HepG2 (cell line): Measurements from ENCODE around the gene IQCE. TPM values are rescaled to one million over a fixed set of nuclear protein-coding genes. Genes with fewer than 3 reads are reported as not detected.
A peak's percentile ranks its signal among the peaks of the same experiment; 100 is the strongest.

Experiments
- CREB1 ChIP-seq, 2 experiments: fragments of 450-650 bp in 1 of 2; IDR thresholded peaks; 2 replicates each; pipeline ENCODE4 v1.6.1; 2016 to 2017; ENCODE audit warnings: control low read depth in 1 of 2, mild to moderate bottlenecking in 1 of 2, missing compliant biosample characterization in 1 of 2, missing genetic modification characterization in 1 of 2
- DMAP1 ChIP-seq: IDR thresholded peaks from 2 replicates; pipeline ENCODE4 v1.6.1; 2016
- LRRFIP1 ChIP-seq: sonication (generic); formaldehyde crosslinking; conservative IDR thresholded peaks from 2 replicates; pipeline ENCODE4 v1.4.0; 2020; ENCODE audit warnings: missing genetic modification reagents
- MEF2D ChIP-seq: sonication (generic); formaldehyde crosslinking; IDR thresholded peaks from 2 replicates; pipeline ENCODE4 v1.5.1; 2020; ENCODE audit warnings: mild to moderate bottlenecking, missing genetic modification reagents
- MLXIP ChIP-seq: sonication (generic); formaldehyde crosslinking; IDR thresholded peaks from 2 replicates; pipeline ENCODE4 v1.9.0; 2021; ENCODE audit warnings: missing genetic modification reagents, borderline replicate concordance
- NR0B2 ChIP-seq: sonication (generic); formaldehyde crosslinking; IDR thresholded peaks from 2 replicates; pipeline ENCODE4 v1.4.0; 2020; ENCODE audit warnings: mild to moderate bottlenecking, missing genetic modification reagents
- RAD21 ChIP-seq: fragments of 450-650 bp; formaldehyde crosslinking; IDR thresholded peaks from 2 replicates; pipeline ENCODE4 v1.5.0; 2020; ENCODE audit warnings: mild to moderate bottlenecking
- SKI ChIP-seq: fragments of 450-650 bp; IDR thresholded peaks from one replicate; pipeline ENCODE4 v1.6.1; 2018; ENCODE audit warnings: mild to moderate bottlenecking; ENCODE audit not compliant: partially characterized antibody
- STAT6 ChIP-seq: sonication (generic); formaldehyde crosslinking; IDR thresholded peaks from 2 replicates; pipeline ENCODE4 v1.4.0; 2020; ENCODE audit warnings: missing genetic modification reagents, mild to moderate bottlenecking, borderline replicate concordance
- TBP ChIP-seq: sonication (generic); formaldehyde crosslinking; IDR thresholded peaks from 2 replicates; pipeline ENCODE4 v1.5.0; 2020; ENCODE audit warnings: missing genetic modification reagents
- ZFP37 ChIP-seq: sonication (generic); formaldehyde crosslinking; IDR thresholded peaks from 2 replicates; pipeline ENCODE4 v1.4.0; 2020; ENCODE audit warnings: missing genetic modification reagents, borderline replicate concordance
- ZNF503 ChIP-seq: sonication (generic); formaldehyde crosslinking; IDR thresholded peaks from 2 replicates; pipeline ENCODE4 v1.4.0; 2020; ENCODE audit warnings: missing genetic modification reagents
- ZNF574 ChIP-seq: sonication (generic); formaldehyde crosslinking; IDR thresholded peaks from 2 replicates; pipeline ENCODE4 v1.4.0; 2020; ENCODE audit warnings: missing genetic modification reagents
- ZNF678 ChIP-seq: sonication (generic); formaldehyde crosslinking; IDR thresholded peaks from 2 replicates; pipeline ENCODE4 v1.4.0; 2020; ENCODE audit warnings: mild to moderate bottlenecking, missing genetic modification reagents
- polyA plus RNA-seq, 8 experiments: library from polyadenylated mRNA; depleted of rRNA in 3 of 8; stranded (reverse) in 7 of 8; unstranded in 1 of 8; fragments of >200 nt; fragmentation: Illumina TruSeq in 4 of 8; extraction: Trizol in 4 of 8; gene quantifications; 2 replicates each; pipeline versions ENCODE4 v1.2.1 to v1.2.3, GENCODE V29; 2011 to 2016; ENCODE audit warnings: low read depth in 4 of 8, missing spikeins in 1 of 8, mixed read lengths in 1 of 8; ENCODE audit not compliant: insufficient read depth in 1 of 8
- total RNA-seq, 5 experiments: library from RNA; depleted of rRNA; stranded (reverse); fragments of >200 nt; fragmentation: Illumina TruSeq; extraction: Trizol; gene quantifications; 2 replicates each; pipeline ENCODE4 v1.2.3, GENCODE V29; 2016; ENCODE audit warnings: low read depth in 1 of 5

Gene IQCE
- total and polyA plus RNA-seq, 2 of the 13 experiments (the other 11 are each of a cell fraction or from before 2014, with no cell fraction given): 1.5 to 2.5 TPM

- TF ChIP-seq STAT6 (CRISPR knock-in tag) (no peak), MEF2D (CRISPR knock-in tag) (0 out of 2 replicates have a peak, but pooled peaks have one; percentile 42), ZNF574 (CRISPR knock-in tag) (no peak), SKI (no peak), RAD21 (CRISPR knock-in tag) (0 out of 2 replicates have a peak, but pooled peaks have one; percentile 21), TBP (CRISPR knock-in tag) (no peak), NR0B2 (no peak), ZFP37 (no peak), ZNF503 (CRISPR knock-in tag) (no peak), ZNF678 (CRISPR knock-in tag) (no peak), CREB1 (IDR thresholded peaks at IDR 0.05) (no peak), CREB1 (CRISPR knock-in tag; IDR thresholded peaks at IDR 0.05) (no peak), DMAP1 (CRISPR knock-in tag) (no peak), MLXIP (CRISPR knock-in tag) (no peak), LRRFIP1 (CRISPR knock-in tag) (no peak)
Measured at GRCh38 chr7:2631946-2632732, 73.4 kb downstream of the IQCE start, which contains the start of gene TTYH3 (continued).
